ENCODE measurements around the gene SRRM2. TPM values are rescaled to one million over a fixed set of nuclear protein-coding genes. Genes with fewer than 3 reads are reported as not detected.

The SRRM2 gene
- total RNA-seq, 2 donors from 2014 or later, result 476 to 541 TPM

- Histone ChIP-seq H3K9me3 (no peaks in the 10 kb centered on the region), H3K27me3 (replicated peaks; ENCODE audit: insufficient read depth) (no peaks in the 10 kb centered on the region), H3K27ac (no peak overlapping the region), H3K4me3 (no peak overlapping the region), H3K36me3 (no peaks in the 10 kb centered on the region), H3K4me1 (ENCODE audit: control insufficient read depth in 1 of 2, low read depth in 2 of 2) (no peaks in the 10 kb centered on the region)
- ATAC-seq (ENCODE audit: insufficient number of reproducible peaks, low FRiP score, low read depth) (no peak), DNase-seq (ENCODE audit: low spot score) (no peak)
- TF ChIP-seq CTCF (IDR thresholded peaks at IDR 0.05), result no peak
These were observed 58.2 kb downstream of the SRRM2 start for GRCh38 chr16:2810651-2811050.

GRCh38 chr16:2811703-2812471 is 59.4 kb downstream of the SRRM2 start:
- DNase-seq (ENCODE audit: low spot score) (no peak), ATAC-seq (ENCODE audit: insufficient number of reproducible peaks, low FRiP score, low read depth) (no peak)
- Histone ChIP-seq H3K27me3 (replicated peaks; ENCODE audit: insufficient read depth) (no peaks in the 10 kb centered on the region), H3K4me3 (no peak overlapping the region), H3K9me3 (no peaks in the 10 kb centered on the region), H3K27ac (no peak overlapping the region), H3K4me1 (ENCODE audit: control insufficient read depth in 1 of 2, low read depth in 2 of 2) (no peaks in the 10 kb centered on the region), H3K36me3 (no peaks in the 10 kb centered on the region)
- no peak for TF ChIP-seq CTCF (IDR thresholded peaks at IDR 0.05)

GRCh38 chr16:2813771-2814221 is 61.4 kb downstream of the SRRM2 start:
- no peaks in the 10 kb centered on the region for H3K4me1 ChIP-seq (ENCODE audit: control insufficient read depth in 1 of 2, low read depth in 2 of 2)
- ATAC-seq (ENCODE audit: insufficient number of reproducible peaks, low FRiP score, low read depth), result no peak
- no peak for TF ChIP-seq CTCF (IDR thresholded peaks at IDR 0.05)
- H3K27ac ChIP-seq, result no peak overlapping the region
- no peaks in the 10 kb centered on the region for H3K36me3 ChIP-seq
- H3K9me3 ChIP-seq, result no peaks in the 10 kb centered on the region
- no peak overlapping the region for H3K4me3 ChIP-seq
- DNase-seq (ENCODE audit: low spot score), result no peak
- no peaks in the 10 kb centered on the region for H3K27me3 ChIP-seq (replicated peaks; ENCODE audit: insufficient read depth)

GRCh38 chr16:2814551-2815298 is 62.3 kb downstream of the SRRM2 start:
- no peaks in the 10 kb centered on the region for H3K4me1 ChIP-seq (ENCODE audit: control insufficient read depth in 1 of 2, low read depth in 2 of 2)
- H3K27ac ChIP-seq, result no peak overlapping the region
- H3K36me3 ChIP-seq, result no peaks in the 10 kb centered on the region
- H3K4me3 ChIP-seq, result no peak overlapping the region
- ATAC-seq (ENCODE audit: insufficient number of reproducible peaks, low FRiP score, low read depth), result no peak
- no peaks in the 10 kb centered on the region for H3K27me3 ChIP-seq (replicated peaks; ENCODE audit: insufficient read depth)
- H3K9me3 ChIP-seq, result no peaks in the 10 kb centered on the region
- TF ChIP-seq CTCF (IDR thresholded peaks at IDR 0.05), result no peak
- no peak for DNase-seq (ENCODE audit: low spot score)

GRCh38 chr16:2815299-2815771 is 62.9 kb downstream of the SRRM2 start:
- no peaks in the 10 kb centered on the region for H3K4me1 ChIP-seq (ENCODE audit: control insufficient read depth in 1 of 2, low read depth in 2 of 2)
- no peaks in the 10 kb centered on the region for H3K36me3 ChIP-seq
- no peak for ATAC-seq (ENCODE audit: insufficient number of reproducible peaks, low FRiP score, low read depth)
- TF ChIP-seq CTCF (IDR thresholded peaks at IDR 0.05), result no peak
- H3K27ac ChIP-seq, result no peak overlapping the region
- no peak for DNase-seq (ENCODE audit: low spot score)
- no peaks in the 10 kb centered on the region for H3K9me3 ChIP-seq
- no peak overlapping the region for H3K4me3 ChIP-seq
- no peaks in the 10 kb centered on the region for H3K27me3 ChIP-seq (replicated peaks; ENCODE audit: insufficient read depth)

Measured in thoracic aorta (tissue), 2 donors.